Keratinocyte (primary cell): ENCODE measurements around the gene FATE1. TPM values are rescaled to one million over a fixed set of nuclear protein-coding genes. Genes with fewer than 3 reads are reported as not detected.

Experiments
- DNase-seq: peaks from one replicate; pipeline ENCODE4 v3.0.0-alpha.2; 2011; ENCODE audit warnings: low read depth, missing footprints, low spot score
- FAIRE-seq: peaks from 2 replicates; lab custom pipeline; 2011; peaks lifted over from hg19 to GRCh38; lab: Jason Lieb, UNC
- H2AFZ ChIP-seq: 2 replicates; pipeline ENCODE4 v1.6.0; 2012; ENCODE audit warnings: low read length, control low read depth, inconsistent platforms; ENCODE audit not compliant: control insufficient read depth
- H3K27ac ChIP-seq: 2 replicates; pipeline ENCODE4 v1.5.1; 2011; ENCODE audit warnings: low read length; ENCODE audit not compliant: control insufficient read depth, insufficient read depth
- H3K27me3 ChIP-seq: 3 replicates; pipeline ENCODE4 v1.6.0; 2011; ENCODE audit warnings: low read length; ENCODE audit not compliant: control insufficient read depth, insufficient read depth; ENCODE audit errors: extremely low read depth
- H3K36me3 ChIP-seq, 2 experiments: 2 replicates in 1 of 2; 3 replicates in 1 of 2; pipeline ENCODE4 v1.5.1; 2011; ENCODE audit warnings: low read length in 2 of 2, mild to moderate bottlenecking in 1 of 2; ENCODE audit not compliant: control insufficient read depth in 2 of 2, insufficient read depth in 2 of 2; ENCODE audit errors: extremely low read depth in 1 of 2
- H3K4me1 ChIP-seq: 3 replicates; pipeline ENCODE4 v1.5.1; 2011; ENCODE audit warnings: low read length; ENCODE audit not compliant: control insufficient read depth, insufficient read depth; ENCODE audit errors: extremely low read depth
- H3K4me2 ChIP-seq: 3 replicates; pipeline ENCODE4 v1.6.0; 2011; ENCODE audit warnings: low read depth, low read length; ENCODE audit not compliant: control insufficient read depth, insufficient read depth; ENCODE audit errors: extremely low read depth
- H3K4me3 ChIP-seq, 3 experiments: fragments of 200-600 bp in 1 of 3; sonication (generic) in 1 of 3; 2 replicates in 2 of 3; 3 replicates in 1 of 3; pipeline ENCODE4 v1.5.1; 2011 to 2016; ENCODE audit warnings: low read length in 3 of 3, mild to moderate bottlenecking in 3 of 3, control low read depth in 2 of 3, inconsistent platforms in 1 of 3, low read depth in 1 of 3, mixed read lengths in 1 of 3, mixed run types in 1 of 3, moderate library complexity in 1 of 3; ENCODE audit not compliant: control insufficient read depth in 2 of 3, insufficient read depth in 2 of 3; ENCODE audit errors: extremely low read depth in 1 of 3
- H3K79me2 ChIP-seq: 2 replicates; pipeline ENCODE4 v1.6.0; 2012; ENCODE audit warnings: low read length; ENCODE audit not compliant: control insufficient read depth, insufficient read depth
- H3K9ac ChIP-seq: 3 replicates; pipeline ENCODE4 v1.6.0; 2011; ENCODE audit warnings: low read length; ENCODE audit not compliant: control insufficient read depth, insufficient read depth; ENCODE audit errors: extremely low read depth
- H3K9me1 ChIP-seq: 3 replicates; pipeline ENCODE4 v1.6.0; 2011; ENCODE audit warnings: low read length; ENCODE audit not compliant: control insufficient read depth, insufficient read depth; ENCODE audit errors: extremely low read depth
- H3K9me3 ChIP-seq: 2 replicates; pipeline ENCODE4 v1.5.1; 2012; ENCODE audit warnings: low read depth, low read length; ENCODE audit not compliant: control insufficient read depth
- H4K20me1 ChIP-seq: 3 replicates; pipeline ENCODE4 v1.6.0; 2011; ENCODE audit warnings: low read length; ENCODE audit not compliant: control insufficient read depth, insufficient read depth; ENCODE audit errors: extremely low read depth
- EZH2 ChIP-seq: IDR thresholded peaks from one replicate; pipeline ENCODE4 v1.6.1; 2012; ENCODE audit warnings: inconsistent platforms, mild to moderate bottlenecking, low read length, moderate library complexity
- dilution Hi-C: fragments of 300-500 bp; cut with MboI; formaldehyde crosslinking; loops from one replicate; pipeline ENCODE4 v1.7.0; 2020; ENCODE audit warnings: low sequenced_read_pairs; ENCODE audit not compliant: extremely low pct_ligation_motif_present
- polyA plus RNA-seq, 5 experiments: library from polyadenylated mRNA; depleted of rRNA in 3 of 5; stranded (reverse) in 3 of 5; stranded (forward) in 1 of 5; unstranded in 1 of 5; fragments of >200 nt; gene quantifications; 1 replicate in 1 of 5; 2 replicates in 3 of 5; 3 replicates in 1 of 5; pipeline versions ENCODE4 v1.2.1 to v1.2.3, GENCODE V29; 2011 to 2012; ENCODE audit warnings: missing spikeins in 2 of 5, low read depth in 1 of 5, low replicate concordance in 1 of 5
- TF ChIP-seq, protein P1 (sequence below), 3 experiments: IDR thresholded peaks in 1 of 3; conservative IDR thresholded peaks in 1 of 3; optimal IDR thresholded peaks in 1 of 3; 2 replicates in 2 of 3; 3 replicates in 1 of 3; pipeline versions ENCODE3 to v1.5.1; 2011; ENCODE audit warnings: low read length in 3 of 3, mild to moderate bottlenecking in 3 of 3, moderate library complexity in 2 of 3, control low read depth in 1 of 3, inconsistent platforms in 1 of 3; ENCODE audit not compliant: insufficient read depth in 2 of 3; ENCODE audit errors: extremely low read depth in 1 of 3

Gene FATE1
- polyA plus RNA-seq, 1 donor (not counting 4 experiments of a cell fraction or from before 2014, with no cell fraction given), result not detected

DNA sequence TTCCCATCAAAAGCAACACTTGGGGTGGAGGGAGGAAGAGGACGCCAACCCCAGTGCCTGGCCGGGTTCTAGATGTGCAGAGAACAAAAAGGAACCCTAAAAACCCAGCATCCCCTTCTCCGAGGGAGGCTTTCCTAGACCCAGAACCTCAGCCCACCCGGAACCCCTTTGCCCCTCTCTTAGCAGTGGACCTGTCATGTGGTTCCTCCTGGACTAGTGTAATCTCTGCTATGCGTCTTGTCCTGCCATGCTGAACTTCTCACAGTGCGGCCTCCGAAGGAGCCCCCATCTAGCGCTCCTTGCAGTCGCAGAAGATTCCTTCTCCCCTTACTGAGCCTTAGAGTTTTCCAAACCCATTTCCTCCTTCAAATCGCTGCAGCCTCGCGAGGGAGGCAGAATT is 21.7 kb upstream of the FATE1 start:
- no peak for TF ChIP-seq EZH2
- TF ChIP-seq, protein P1, sequence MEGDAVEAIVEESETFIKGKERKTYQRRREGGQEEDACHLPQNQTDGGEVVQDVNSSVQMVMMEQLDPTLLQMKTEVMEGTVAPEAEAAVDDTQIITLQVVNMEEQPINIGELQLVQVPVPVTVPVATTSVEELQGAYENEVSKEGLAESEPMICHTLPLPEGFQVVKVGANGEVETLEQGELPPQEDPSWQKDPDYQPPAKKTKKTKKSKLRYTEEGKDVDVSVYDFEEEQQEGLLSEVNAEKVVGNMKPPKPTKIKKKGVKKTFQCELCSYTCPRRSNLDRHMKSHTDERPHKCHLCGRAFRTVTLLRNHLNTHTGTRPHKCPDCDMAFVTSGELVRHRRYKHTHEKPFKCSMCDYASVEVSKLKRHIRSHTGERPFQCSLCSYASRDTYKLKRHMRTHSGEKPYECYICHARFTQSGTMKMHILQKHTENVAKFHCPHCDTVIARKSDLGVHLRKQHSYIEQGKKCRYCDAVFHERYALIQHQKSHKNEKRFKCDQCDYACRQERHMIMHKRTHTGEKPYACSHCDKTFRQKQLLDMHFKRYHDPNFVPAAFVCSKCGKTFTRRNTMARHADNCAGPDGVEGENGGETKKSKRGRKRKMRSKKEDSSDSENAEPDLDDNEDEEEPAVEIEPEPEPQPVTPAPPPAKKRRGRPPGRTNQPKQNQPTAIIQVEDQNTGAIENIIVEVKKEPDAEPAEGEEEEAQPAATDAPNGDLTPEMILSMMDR (optimal IDR thresholded peaks at IDR 0.05 in 1 of 3, IDR thresholded peaks at IDR 0.05 in 1 of 3, conservative IDR thresholded peaks at IDR 0.05 in 1 of 3; ENCODE audit: extremely low read depth in 1 of 3, insufficient read depth in 2 of 3, low read length in 3 of 3), result no peak
- H3K79me2 ChIP-seq, result no peaks in the 10 kb centered on the region
- H3K36me3 ChIP-seq, result no peaks in the 10 kb centered on the region
- no peak for DNase-seq
- no peaks in the 10 kb centered on the region for H3K9me1 ChIP-seq
- FAIRE-seq, result no peak
- no peaks in the 10 kb centered on the region for H3K4me1 ChIP-seq
- dilution Hi-C loops, result no loop called here
- no peaks in the 10 kb centered on the region for H3K9me3 ChIP-seq
- H3K27ac ChIP-seq, result no peak overlapping the region
- no peak overlapping the region for H3K9ac ChIP-seq
- H3K27me3 ChIP-seq, result peaks cover 7% of the 10 kb centered on the region
- H3K4me3 ChIP-seq, result no peak overlapping the region
- H3K4me2 ChIP-seq, result no peak overlapping the region
- H4K20me1 ChIP-seq, result no peaks in the 10 kb centered on the region
- no peak overlapping the region for H2AFZ ChIP-seq

DNA sequence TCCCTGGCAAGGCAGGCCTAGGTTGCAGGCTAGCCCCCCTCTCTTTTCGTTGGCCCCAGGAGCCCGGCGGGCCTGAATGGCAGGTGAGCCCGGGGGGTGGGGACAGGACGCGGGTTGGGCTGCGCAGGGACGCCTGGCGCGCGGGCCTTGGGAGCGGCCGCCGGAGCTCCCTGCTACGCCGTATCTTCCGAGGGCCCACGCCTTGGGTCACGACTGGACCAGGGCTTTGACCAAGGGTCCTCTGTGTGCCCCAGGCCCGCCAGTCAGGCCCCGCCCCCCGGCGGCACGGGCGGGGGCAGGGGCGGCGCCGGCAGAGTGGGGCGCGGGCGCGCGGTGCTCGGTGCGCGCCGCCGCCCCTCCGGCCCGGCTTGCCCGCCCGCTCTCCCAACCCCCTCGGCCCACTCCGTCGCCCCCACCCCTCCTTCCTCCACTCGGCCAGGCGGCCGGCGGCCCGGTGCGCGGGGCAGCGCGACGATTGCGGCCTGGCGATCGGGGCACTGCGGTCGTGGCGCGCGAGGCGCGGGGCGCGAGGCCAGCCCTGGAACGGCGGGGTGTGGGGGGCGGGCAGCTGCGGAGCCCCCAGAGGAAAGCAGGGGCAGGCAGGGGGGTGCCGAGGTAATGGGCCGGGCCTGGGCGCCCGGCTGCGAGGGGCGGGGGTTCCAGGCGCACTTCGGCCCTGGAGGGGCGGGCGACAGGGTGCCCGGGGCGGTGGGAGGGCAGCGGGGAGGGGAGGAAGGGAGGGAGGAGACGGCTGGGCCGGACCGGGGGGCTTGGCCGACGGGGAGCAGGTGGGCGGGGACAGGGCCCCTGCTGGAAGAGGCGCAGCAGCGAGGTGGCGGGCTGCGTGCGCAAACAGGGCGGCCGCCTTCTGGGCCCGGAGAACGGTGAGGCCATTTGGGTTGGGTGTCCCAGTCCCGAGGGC is 20.9 kb upstream of the FATE1 start, which contains the start of gene PRRG3:
Gene PRRG3 (plus strand): TSS at position 798 of the 922 bp plus-strand sequence. CDS start 3,357 bp downstream, outside the sequence.
- Histone ChIP-seq H3K9me1 (no peaks in the 10 kb centered on the region), H2AFZ (no peak within 1 kb of the TSS), H3K79me2 (no peaks in the 10 kb centered on the region), H3K4me2 (no peak within 1 kb of the TSS), H3K27me3 (peaks cover 7% of the 10 kb centered on the region), H4K20me1 (no peaks in the 10 kb centered on the region), H3K27ac (no peak within 1 kb of the TSS), H3K9me3 (no peaks in the 10 kb centered on the region), H3K36me3 (no peaks in the 10 kb centered on the region), H3K9ac (no peak within 1 kb of the TSS), H3K4me3 (no peak within 1 kb of the TSS), H3K4me1 (no peaks in the 10 kb centered on the region)
- TF ChIP-seq, protein P1 (optimal IDR thresholded peaks at IDR 0.05 in 1 of 3, IDR thresholded peaks at IDR 0.05 in 1 of 3, conservative IDR thresholded peaks at IDR 0.05 in 1 of 3; ENCODE audit: extremely low read depth in 1 of 3, insufficient read depth in 2 of 3, low read length in 3 of 3), result no peak
- TF ChIP-seq EZH2, result no peak
- no peak for DNase-seq
- FAIRE-seq, result no peak
- dilution Hi-C loops, result no loop called here
